Measurements from ENCODE around the gene DIAPH2.

The DIAPH2 gene

DNA sequence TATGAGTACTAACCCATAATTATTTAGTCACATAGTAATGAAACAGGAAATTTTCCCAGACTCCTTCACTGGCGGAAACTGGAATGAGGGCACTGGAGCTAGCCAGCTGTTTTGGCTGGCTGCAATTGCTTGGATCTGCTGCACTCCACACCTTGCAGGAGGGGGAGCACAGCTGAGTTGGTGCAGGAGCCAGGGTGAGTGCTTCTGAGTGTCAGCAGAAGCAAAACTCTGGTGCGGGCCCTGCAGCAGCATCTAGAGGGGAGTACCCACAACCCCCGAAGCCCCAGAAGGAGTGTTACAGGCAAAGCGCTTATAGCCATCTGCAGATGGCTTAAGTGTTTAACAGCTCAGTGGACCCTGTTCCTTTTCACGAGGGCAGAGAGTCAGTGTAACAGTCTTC is 295.1 kb downstream of the DIAPH2 start:
- no peak for DNase-seq

- DNase-seq = no peak
Observed at GRCh38 chrX:96982161-96982560, 297.5 kb downstream of the DIAPH2 start.

DNA sequence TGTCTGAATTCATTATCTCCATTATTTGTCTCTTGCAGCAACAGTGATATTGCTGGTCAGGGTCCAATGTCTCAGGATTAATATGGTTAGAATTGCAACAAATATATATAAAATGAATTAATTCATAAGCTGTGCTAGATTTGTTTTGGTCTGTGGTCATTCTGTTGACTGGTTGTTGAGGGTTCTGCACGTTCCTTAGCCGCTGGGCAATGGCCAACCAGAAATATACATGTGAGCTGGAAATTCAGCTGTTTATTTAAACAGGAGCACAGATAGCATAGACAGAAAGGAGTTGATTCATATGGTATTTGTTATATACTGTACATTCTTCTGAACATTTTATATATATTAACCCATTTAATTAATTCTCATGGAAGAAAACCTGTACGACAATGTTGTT is 299.9 kb downstream of the DIAPH2 start:
- no peak for DNase-seq

DNA sequence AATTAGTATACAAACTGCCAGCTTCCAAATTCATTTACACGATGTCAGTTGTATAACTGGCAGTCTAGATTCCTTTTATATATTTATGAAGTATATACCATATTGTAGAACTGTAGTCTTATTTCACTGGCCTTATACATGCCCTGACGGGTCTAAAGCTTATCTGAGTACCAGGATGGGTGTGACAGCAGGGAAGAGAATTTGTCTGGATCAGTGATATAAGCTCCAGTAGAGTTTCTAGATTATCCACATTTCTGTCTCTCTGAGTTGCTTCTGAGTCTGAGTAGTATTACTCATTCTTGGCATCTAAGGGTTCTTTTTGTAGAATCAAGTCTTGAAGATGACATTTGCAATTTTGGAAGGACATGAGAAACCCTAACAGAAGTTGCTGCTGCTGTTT is 300.4 kb downstream of the DIAPH2 start:
- DNase-seq = no peak

DNA sequence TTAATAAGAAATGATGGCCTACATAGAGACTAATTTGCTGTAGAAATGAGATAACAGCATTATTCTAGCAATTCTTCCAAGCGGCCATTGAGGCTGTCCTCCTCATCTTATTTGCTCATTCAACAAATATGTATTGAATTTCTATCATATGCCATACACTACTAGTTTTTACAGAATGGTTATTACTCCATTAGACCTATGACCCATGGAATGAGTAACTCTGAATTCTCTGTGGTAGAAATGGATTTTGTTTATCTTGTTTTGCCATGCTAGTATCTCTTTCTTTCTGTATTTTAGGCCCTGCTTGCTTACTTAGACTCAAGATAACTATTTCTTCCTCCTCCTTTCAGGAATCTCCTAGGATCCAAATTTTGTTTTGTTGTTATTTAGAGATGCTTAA is 302.6 kb downstream of the DIAPH2 start:
- DNase-seq = no peak

DNA sequence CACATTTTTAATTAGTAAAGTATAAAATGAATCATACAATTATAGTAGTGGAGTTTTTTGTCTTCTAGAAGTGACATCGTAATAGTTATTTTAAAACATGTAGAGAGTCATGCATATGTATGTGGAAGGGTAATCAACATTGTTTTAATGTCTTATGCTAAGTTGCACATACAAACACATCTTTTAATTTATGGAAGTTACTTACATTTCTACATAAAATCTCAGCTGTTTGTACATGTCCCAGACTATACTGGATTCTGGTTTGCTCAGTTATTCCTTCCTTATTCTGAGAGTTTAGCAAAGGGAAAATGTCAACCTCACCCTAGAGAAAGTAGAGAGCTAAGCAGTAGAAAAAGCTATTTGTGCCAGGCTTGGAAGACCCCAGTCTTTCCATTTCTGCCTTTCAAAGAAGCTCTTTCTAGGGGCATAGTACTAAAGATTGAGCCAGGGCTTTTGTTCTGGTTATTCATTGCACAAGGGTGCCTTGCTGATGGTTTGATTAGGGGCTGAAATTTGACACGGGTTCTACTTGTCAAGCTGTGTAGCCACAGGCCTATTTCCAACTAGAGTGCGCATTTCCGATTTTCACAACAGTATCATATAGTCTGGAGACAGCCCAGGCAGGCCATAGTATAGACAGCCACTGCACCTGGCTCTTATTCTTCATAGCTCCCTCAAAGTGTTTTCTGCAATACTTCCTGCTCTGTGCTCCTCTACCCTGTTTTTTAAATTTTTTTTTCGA is 305.4 kb downstream of the DIAPH2 start:
- no peak for DNase-seq

- no peak for DNase-seq
Observed at GRCh38 chrX:96994093-96994492, 309.5 kb downstream of the DIAPH2 start.

- no peak for DNase-seq
Observed at GRCh38 chrX:96997196-96997595, 312.6 kb downstream of the DIAPH2 start.

- DNase-seq = no peak
Observed at GRCh38 chrX:97000682-97001368, 316.2 kb downstream of the DIAPH2 start.

DNA sequence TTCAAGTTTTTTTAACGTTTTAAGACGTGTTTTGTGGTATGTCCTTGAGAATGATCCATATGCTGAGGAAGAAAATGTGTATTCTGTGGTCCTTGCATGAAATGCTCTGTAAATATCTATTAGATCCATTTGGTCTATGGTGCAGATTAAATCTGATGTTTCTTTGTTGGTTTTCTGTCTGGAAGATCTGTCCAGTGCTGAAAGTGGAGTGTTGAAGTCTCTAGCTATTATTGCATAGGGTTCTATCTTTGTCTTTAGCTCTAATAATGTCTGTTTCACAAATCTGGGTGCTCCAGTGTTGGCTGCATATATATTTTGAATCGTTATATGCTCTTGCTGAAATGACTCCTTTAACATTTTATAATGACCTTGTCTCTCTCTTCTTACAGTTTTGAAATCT is 321.5 kb downstream of the DIAPH2 start:
- no peak for DNase-seq

GRCh38 chrX:97009391-97009790 is 324.7 kb downstream of the DIAPH2 start:
- no peak for DNase-seq

DNA sequence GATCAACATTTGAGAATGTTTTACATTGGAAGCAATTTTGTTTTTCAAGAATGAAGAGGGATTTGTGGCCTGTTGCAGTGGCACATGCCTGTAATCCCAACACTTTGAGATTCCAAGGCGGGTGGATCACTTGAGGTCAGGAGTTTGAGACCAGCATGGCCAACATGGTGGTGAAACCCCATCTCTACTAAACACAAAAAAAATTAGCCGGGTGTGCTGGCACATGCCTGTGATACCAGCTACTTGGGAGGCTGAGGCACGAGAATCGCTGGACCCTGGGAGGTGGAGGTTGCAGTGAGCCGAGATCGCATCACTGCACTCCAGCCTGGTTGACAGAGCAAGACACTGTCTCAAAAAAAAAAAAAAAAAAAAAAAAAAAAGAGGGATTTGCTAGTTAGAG is 326.9 kb downstream of the DIAPH2 start:
- no peak for DNase-seq

- DNase-seq = no peak
Observed at GRCh38 chrX:97016106-97016505, 331.5 kb downstream of the DIAPH2 start.

- no peak for DNase-seq
Observed at GRCh38 chrX:97021680-97022079, 337.0 kb downstream of the DIAPH2 start.

DNA sequence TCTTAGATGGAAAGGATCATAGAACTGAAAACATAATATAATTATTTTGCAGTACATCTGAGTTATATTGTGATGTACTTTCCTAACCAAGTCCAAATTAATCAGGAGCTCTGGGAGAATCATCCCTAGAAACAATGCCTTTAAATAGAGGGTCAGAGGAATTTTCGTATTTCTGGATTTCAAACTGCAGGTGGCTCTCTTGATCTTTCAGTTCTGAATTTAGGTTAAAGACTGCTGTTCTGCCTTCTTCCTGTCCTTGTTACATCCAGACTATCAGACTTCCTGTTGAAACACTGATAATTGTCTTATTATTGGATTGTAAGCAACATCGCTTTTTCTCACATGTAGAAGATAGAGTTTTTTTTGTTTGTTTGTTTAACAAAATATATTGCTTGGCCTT is 341.8 kb downstream of the DIAPH2 start:
- DNase-seq = no peak

DNA sequence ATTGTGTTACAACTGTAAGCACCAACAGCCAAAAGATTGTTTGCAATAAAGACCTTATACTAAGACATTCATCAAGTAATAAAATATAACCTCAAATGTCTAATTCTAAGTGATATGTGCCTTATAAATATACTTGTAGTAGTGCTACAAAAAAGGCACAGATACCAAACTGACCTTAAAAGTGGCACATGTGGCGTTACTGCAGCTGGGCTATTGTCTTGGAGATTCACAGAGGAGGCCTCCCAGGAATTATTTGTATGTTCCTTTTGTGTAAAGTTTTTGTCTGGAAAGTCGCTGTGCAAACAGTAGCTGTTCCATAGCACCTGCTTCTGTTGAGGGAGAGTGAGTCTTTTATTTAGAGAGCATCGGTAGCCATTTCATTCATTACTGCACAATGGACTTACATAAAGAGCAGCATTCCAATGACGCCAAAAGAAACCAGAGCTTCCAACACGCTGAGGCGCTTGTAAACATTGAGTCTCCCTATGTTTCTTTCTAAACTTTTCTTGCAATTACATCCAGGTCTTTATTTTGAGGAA is 342.8 kb downstream of the DIAPH2 start:
- no peak for DNase-seq

DNA sequence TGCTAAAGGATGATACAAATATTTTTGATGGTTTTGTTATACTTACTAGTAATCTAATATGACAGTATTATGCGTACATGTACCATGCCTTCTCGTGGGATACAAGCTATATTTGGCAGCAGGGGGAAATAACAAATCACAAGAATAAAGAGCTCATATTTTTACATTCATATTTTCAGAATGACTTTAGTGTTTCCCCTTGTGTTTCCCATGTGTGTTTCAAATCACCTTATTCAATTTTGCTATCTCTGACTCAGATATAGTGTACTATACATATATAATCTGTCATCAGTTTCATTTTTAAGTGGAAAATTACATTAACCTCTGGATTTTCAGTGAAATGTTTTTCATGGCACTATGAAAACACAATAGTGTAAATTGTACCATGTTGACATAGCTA is 345.8 kb downstream of the DIAPH2 start:
- no peak for DNase-seq

DNA sequence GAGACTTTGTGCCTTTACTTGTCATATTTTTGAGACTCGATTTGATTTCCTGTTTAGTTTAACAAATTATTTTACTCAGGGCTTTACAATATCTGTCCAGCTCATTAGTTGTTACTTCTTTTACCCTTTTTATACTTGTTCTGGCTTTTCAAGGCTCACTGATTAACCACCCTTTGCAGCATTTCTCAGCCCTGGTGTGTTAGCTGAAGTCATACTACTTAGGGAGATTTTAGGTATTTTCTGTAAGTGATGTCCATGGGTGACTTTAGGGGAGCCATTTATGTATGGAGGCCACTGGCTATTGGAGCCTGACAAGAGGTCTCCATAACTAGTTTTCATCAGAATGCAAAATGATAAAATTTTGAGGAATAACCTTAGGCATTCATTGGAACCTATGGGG is 346.3 kb downstream of the DIAPH2 start:
- DNase-seq = no peak

GRCh38 chrX:97039363-97040029 is 354.9 kb downstream of the DIAPH2 start:
- no peak for DNase-seq

- DNase-seq = no peak
Observed at GRCh38 chrX:97045470-97045869, 360.8 kb downstream of the DIAPH2 start.

DNA sequence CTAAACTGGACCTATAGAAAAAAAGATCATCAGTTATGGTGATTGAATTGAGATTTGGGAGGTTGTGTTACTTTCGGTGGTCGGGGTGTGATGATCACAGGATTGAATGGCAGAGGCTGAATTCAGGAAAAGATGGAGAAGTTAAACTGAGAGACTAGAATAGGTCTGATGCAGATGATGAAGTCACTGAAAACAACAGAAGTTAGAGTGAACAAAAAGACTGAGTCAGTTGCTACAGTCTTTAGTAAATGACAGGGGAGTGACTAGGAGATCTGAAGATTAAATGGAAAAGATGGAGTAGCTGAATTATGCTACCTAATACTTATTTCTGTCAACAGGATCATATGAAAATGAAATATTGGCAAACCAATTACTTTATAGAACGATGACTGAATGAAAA is 362.2 kb downstream of the DIAPH2 start:
- no peak for DNase-seq

DNA sequence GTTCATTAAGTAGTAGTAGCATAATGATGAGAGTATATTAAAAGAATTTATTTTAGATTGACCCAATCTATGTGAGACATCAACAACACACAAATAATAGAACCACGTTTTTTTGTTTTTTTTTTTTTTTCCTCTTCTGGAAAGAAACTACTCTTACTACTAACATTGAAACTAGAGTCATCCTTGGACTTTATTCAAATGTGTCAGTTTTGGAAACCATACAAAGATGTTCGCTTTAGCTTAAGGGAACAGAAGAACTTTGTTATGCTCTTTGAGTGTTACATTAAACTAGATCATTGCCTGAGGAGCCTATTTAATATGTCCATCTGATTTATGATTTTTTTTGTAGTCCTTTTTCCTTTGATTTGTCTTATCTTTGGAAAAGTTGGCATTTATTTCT is 365.8 kb downstream of the DIAPH2 start:
- DNase-seq = no peak

DNA sequence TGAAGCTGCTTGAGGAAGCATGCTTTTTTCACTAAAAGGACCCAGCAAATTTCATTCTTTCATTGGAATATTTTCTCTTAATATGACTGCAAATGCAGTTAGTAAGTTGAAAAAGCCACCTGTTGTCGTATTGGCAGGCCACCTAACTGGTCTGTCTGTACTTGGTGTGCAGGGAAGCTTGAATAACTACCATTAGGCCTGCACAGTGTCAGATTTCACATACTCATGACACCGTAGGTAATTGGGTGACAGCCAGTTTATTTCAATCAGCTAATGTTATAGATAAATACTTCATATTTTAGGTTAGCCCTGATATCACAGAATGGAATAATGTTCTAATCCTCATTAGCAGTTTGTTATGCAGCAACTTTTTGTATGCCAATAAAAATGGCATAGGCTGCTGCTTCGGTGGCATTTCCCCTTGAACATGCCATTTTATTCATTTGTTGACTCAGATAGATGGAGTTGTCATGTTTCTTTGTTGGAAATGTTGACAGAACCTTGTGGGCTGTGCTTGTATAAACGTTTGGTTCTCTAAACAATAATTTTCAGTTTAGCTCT is 372.8 kb downstream of the DIAPH2 start:
- no peak for DNase-seq

Measured in C1 segment of cervical spinal cord (tissue), 14 donors.